ACC112 (cell line): ENCODE data around the gene HTR7.
A peak's percentile ranks its signal among the peaks of the same experiment; 100 is the strongest.

Experiments
- H2AFZ ChIP-seq: fragments of 200-600 bp; sonication (generic); one replicate; pipeline ENCODE4 v1.6.0; 2017; ENCODE audit warnings: antibody characterized with exemption, low read length; ENCODE audit not compliant: unreplicated experiment
- H3K27ac ChIP-seq: fragments of 200-600 bp; sonication (generic); 2 replicates; pipeline ENCODE4 v1.5.1; 2014; ENCODE audit warnings: low read depth, mild to moderate bottlenecking, antibody characterized with exemption, low read length, moderate library complexity
- H3K27me3 ChIP-seq: fragments of 200-600 bp; sonication (generic); 2 replicates; pipeline ENCODE4 v1.6.1; 2014; ENCODE audit warnings: mild to moderate bottlenecking, antibody characterized with exemption, low read length, moderate library complexity, mixed read lengths; ENCODE audit not compliant: insufficient read depth
- H3K36me3 ChIP-seq: fragments of 200-600 bp; sonication (generic); 2 replicates; pipeline ENCODE4 v1.6.1; 2016; ENCODE audit warnings: mild to moderate bottlenecking, antibody characterized with exemption, low read length, moderate library complexity, mixed read lengths; ENCODE audit not compliant: insufficient read depth
- H3K4me1 ChIP-seq: fragments of 200-600 bp; sonication (generic); one replicate; pipeline ENCODE4 v1.6.1; 2016; ENCODE audit warnings: low read length, mixed read lengths; ENCODE audit not compliant: insufficient read depth, unreplicated experiment, control insufficient read depth
- H3K4me3 ChIP-seq: fragments of 200-600 bp; sonication (generic); 2 replicates; pipeline ENCODE4 v1.5.1; 2014; ENCODE audit warnings: mild to moderate bottlenecking, low read depth, low read length
- H3K79me2 ChIP-seq: fragments of 200-600 bp; sonication (generic); one replicate; pipeline ENCODE4 v1.6.0; 2016; ENCODE audit warnings: low read length; ENCODE audit not compliant: control insufficient read depth, unreplicated experiment, insufficient read depth

The HTR7 gene

GRCh38 chr10:90741926-90742565 lies 115.8 kb downstream of the HTR7 start:
- H3K36me3 ChIP-seq: no peaks in the 10 kb centered on the region
- peak overlapping the region; percentile 48 for H3K27ac ChIP-seq
- no peaks in the 10 kb centered on the region for H3K79me2 ChIP-seq
- peaks cover 15% of the 10 kb centered on the region for H3K4me1 ChIP-seq
- H3K4me3 ChIP-seq: no peak overlapping the region
- H3K27me3 ChIP-seq: no peaks in the 10 kb centered on the region
- H2AFZ ChIP-seq: no peak overlapping the region

GRCh38 chr10:90740265-90740664 lies 117.6 kb downstream of the HTR7 start:
- no peak overlapping the region for H3K4me3 ChIP-seq
- H3K27ac ChIP-seq: no peak overlapping the region
- H3K4me1 ChIP-seq: peaks cover 15% of the 10 kb centered on the region
- H2AFZ ChIP-seq: no peak overlapping the region
- no peaks in the 10 kb centered on the region for H3K79me2 ChIP-seq
- no peaks in the 10 kb centered on the region for H3K36me3 ChIP-seq
- H3K27me3 ChIP-seq: no peaks in the 10 kb centered on the region

- H3K27ac ChIP-seq: no peak overlapping the region
- no peak overlapping the region for H3K4me3 ChIP-seq
- H3K36me3 ChIP-seq: no peaks in the 10 kb centered on the region
- no peaks in the 10 kb centered on the region for H3K27me3 ChIP-seq
- H3K4me1 ChIP-seq: peaks cover 15% of the 10 kb centered on the region
- H2AFZ ChIP-seq: no peak overlapping the region
- H3K79me2 ChIP-seq: no peaks in the 10 kb centered on the region
These were observed 119.0 kb downstream of the HTR7 start for GRCh38 chr10:90738885-90739284.

DNA sequence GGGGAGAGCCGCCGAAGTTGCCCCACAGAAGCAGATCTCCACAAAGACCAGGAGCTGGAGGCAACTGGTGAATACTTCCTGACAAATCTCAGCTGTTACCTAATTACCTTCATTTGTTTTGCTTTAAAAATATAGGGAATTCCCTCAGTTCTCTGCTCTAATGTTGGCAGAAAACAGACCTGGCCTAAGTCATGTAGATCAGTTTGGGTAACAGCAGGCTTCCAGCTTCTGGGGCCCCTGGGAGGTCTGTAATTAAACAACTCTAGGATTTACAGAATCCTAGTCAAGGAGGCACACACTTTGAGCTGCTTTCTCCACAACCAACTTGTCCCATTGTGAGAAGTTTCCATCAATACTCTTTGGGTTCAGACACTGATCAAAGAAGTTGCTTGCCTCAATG lies 123.4 kb downstream of the HTR7 start:
- no peaks in the 10 kb centered on the region for H3K79me2 ChIP-seq
- H2AFZ ChIP-seq: no peak overlapping the region
- H3K27ac ChIP-seq: no peak overlapping the region
- H3K4me1 ChIP-seq: no peaks in the 10 kb centered on the region
- no peaks in the 10 kb centered on the region for H3K36me3 ChIP-seq
- no peak overlapping the region for H3K4me3 ChIP-seq
- H3K27me3 ChIP-seq: no peaks in the 10 kb centered on the region

DNA sequence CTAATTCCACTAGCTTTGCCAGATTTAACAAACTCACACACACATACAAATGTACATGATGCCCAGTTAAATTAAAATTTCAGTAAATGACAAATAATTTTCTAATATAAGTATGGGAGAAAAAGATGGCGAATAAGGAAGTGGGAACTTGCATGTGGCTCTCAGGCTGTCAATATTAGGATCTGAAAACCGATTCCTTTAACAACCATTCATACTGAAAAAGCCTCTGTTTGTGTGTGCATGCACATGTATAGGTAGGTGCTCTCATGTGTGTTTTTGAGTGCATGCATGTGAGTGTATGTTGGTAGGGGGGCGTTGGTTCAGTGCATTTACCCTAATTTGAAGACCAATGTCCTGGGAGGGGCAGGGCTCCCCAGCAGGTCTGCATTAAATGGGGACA lies 125.3 kb downstream of the HTR7 start:
- H3K27me3 ChIP-seq: no peaks in the 10 kb centered on the region
- H3K36me3 ChIP-seq: no peaks in the 10 kb centered on the region
- no peaks in the 10 kb centered on the region for H3K4me1 ChIP-seq
- no peak overlapping the region for H3K4me3 ChIP-seq
- no peaks in the 10 kb centered on the region for H3K79me2 ChIP-seq
- H3K27ac ChIP-seq: no peak overlapping the region
- no peak overlapping the region for H2AFZ ChIP-seq

GRCh38 chr10:90723416-90724068 lies 134.3 kb downstream of the HTR7 start:
- Histone ChIP-seq H3K27ac (no peak overlapping the region), H2AFZ (no peak overlapping the region), H3K36me3 (no peaks in the 10 kb centered on the region), H3K4me3 (no peak overlapping the region), H3K79me2 (no peaks in the 10 kb centered on the region), H3K4me1 (no peaks in the 10 kb centered on the region), H3K27me3 (no peaks in the 10 kb centered on the region)

GRCh38 chr10:90722832-90723231 lies 135.0 kb downstream of the HTR7 start:
- Histone ChIP-seq H3K79me2 (no peaks in the 10 kb centered on the region), H3K27ac (no peak overlapping the region), H3K27me3 (no peaks in the 10 kb centered on the region)

DNA sequence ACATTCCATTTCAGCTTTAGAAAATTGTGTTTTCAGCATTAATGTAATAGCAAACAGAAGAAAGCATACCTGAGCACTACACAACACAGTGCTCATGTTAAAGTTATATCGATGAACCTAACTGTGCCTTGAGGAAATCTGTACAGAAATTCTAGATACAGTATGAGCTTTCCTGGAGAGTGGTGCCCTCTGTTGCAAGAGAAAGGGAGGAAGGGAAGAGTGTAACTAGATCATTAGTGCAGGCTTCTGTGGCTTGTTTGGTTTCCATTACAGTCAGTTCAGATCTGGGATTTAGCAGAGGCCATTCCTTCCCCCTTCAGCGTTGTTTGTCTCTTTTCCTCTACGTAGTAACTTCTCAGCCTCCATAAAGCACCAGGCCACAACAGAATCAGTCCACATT lies 139.7 kb downstream of the HTR7 start:
- H3K4me3 ChIP-seq: no peak overlapping the region
- no peaks in the 10 kb centered on the region for H3K36me3 ChIP-seq
- H3K27ac ChIP-seq: no peak overlapping the region
- H3K27me3 ChIP-seq: no peaks in the 10 kb centered on the region
- no peak overlapping the region for H2AFZ ChIP-seq
- no peaks in the 10 kb centered on the region for H3K4me1 ChIP-seq
- H3K79me2 ChIP-seq: no peaks in the 10 kb centered on the region

More at GRCh38 chr10:90722832-90723231, 135.0 kb downstream of the HTR7 start:
- Histone ChIP-seq H3K4me3 (no peak overlapping the region), H2AFZ (no peak overlapping the region), H3K4me1 (no peaks in the 10 kb centered on the region), H3K36me3 (no peaks in the 10 kb centered on the region)

DNA sequence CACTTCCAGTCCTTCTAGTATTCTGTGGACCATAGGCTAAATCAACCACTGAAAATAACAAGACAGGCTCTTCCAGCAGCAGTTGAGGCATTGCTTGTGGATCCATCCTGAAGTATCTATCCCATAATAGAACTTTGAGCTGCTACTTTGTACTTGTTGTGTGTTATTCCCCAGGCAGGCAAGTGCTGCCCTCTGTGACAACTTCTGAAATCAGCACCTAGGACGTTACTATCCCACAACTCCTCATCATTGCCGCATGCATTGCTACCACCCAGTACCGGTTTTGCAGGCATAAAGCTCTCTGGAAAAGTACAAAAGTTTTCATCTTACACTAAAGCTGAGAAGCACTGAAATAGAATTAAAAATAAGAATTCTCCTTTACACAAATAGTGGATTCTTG lies 145.3 kb downstream of the HTR7 start:
- no peaks in the 10 kb centered on the region for H3K4me1 ChIP-seq
- no peak overlapping the region for H2AFZ ChIP-seq
- H3K36me3 ChIP-seq: no peaks in the 10 kb centered on the region
- H3K4me3 ChIP-seq: no peak overlapping the region
- no peaks in the 10 kb centered on the region for H3K27me3 ChIP-seq
- no peak overlapping the region for H3K27ac ChIP-seq
- H3K79me2 ChIP-seq: no peaks in the 10 kb centered on the region

- no peak overlapping the region for H3K27ac ChIP-seq
- H3K4me1 ChIP-seq: no peaks in the 10 kb centered on the region
- H3K4me3 ChIP-seq: no peak overlapping the region
- H3K27me3 ChIP-seq: no peaks in the 10 kb centered on the region
- no peaks in the 10 kb centered on the region for H3K36me3 ChIP-seq
- H3K79me2 ChIP-seq: no peaks in the 10 kb centered on the region
- no peak overlapping the region for H2AFZ ChIP-seq
These were observed 148.1 kb downstream of the HTR7 start for GRCh38 chr10:90709727-90710126.

DNA sequence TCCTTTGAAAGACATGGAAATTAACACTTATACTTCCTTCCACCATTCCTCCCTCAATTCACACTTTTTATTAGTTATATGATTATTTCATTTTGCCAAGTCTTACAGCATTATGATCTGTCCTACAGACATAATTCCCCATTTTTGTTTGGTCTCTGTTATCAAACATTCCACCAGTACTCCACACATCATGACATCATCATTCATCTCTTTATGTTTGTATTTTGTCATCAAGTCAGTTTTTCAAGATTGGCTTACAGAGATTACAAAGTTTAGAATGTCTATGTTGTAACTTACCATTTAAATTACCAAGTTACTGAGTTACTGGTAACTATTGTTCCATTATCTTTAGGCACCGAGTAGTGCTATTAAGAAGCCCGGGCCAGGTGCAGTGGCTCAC lies 150.2 kb downstream of the HTR7 start:
- no peaks in the 10 kb centered on the region for H3K27me3 ChIP-seq
- H3K27ac ChIP-seq: no peak overlapping the region
- no peak overlapping the region for H2AFZ ChIP-seq
- no peak overlapping the region for H3K4me3 ChIP-seq
- H3K4me1 ChIP-seq: no peaks in the 10 kb centered on the region
- no peaks in the 10 kb centered on the region for H3K79me2 ChIP-seq
- H3K36me3 ChIP-seq: no peaks in the 10 kb centered on the region
